Retinal pigment epithelial cell (primary cell): ENCODE measurements around the gene RBM22.
"Not testable (repeated sequence)": the region's sequence is repeated elsewhere in the genome, so short reads cannot be mapped to it uniquely, and the experiment has no call there.

Source experiments
- DNase-seq: peaks from one replicate; pipeline ENCODE4 v3.0.0-alpha.2; 2010; ENCODE audit warnings: low read depth
- H3K4me3 ChIP-seq: 2 replicates; pipeline ENCODE4 v1.5.1; 2011; ENCODE audit warnings: mild to moderate bottlenecking, low read length, control low read depth, moderate library complexity
- TF ChIP-seq, protein P1 (sequence below): conservative IDR thresholded peaks from 2 replicates; pipeline ENCODE4 v1.5.1; 2011; ENCODE audit warnings: low read depth, low read length, control low read depth, inconsistent platforms

Gene RBM22

DNA sequence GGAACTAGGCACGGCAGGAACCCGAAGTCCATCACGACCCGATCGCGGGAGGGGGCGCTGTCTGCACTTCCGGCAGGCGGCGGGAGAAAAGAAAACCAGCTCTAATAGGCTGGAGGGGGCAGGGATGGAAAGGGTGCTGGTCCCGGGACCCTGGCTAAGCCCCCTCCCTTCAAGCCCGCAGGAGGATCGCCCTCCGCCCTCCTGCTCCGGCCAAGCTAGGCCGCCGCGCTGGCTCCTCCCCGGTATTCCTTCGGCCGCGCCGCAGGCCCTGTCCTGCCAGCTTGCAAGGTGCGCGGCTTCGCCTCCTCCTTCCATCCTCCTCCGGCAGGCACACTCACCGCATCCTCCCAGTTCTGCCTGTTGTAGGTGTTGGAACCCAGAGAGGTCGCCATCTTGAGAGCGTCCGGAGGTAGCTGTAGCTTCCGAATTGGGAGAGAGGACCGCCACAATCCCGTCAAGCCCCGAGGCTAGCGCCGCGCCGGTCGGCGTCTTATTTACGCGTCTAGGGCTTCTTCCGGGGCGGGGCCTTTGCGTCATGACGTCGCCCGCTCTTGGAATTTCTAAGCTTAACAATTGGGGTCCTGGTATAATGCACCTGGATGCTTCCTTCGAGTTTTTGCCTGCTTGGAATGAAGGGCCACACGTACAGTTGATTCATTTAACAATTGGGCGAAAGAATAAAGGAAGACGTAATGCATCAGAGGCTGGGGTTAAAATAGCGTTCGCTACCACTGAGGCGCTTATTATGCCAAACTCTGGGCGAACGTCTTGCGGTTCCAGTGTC lies at the start of gene RBM22:
Gene RBM22, minus strand, starts transcription at position 469 of the 784 bp plus-strand sequence. Its CDS starts 77 bp downstream, at position 392.
- peak within 1 kb of the TSS; percentile 83 for H3K4me3 ChIP-seq
- DNase-seq, result peak; percentile 48
- TF ChIP-seq, protein P1, sequence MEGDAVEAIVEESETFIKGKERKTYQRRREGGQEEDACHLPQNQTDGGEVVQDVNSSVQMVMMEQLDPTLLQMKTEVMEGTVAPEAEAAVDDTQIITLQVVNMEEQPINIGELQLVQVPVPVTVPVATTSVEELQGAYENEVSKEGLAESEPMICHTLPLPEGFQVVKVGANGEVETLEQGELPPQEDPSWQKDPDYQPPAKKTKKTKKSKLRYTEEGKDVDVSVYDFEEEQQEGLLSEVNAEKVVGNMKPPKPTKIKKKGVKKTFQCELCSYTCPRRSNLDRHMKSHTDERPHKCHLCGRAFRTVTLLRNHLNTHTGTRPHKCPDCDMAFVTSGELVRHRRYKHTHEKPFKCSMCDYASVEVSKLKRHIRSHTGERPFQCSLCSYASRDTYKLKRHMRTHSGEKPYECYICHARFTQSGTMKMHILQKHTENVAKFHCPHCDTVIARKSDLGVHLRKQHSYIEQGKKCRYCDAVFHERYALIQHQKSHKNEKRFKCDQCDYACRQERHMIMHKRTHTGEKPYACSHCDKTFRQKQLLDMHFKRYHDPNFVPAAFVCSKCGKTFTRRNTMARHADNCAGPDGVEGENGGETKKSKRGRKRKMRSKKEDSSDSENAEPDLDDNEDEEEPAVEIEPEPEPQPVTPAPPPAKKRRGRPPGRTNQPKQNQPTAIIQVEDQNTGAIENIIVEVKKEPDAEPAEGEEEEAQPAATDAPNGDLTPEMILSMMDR, result peak; percentile 63

DNA sequence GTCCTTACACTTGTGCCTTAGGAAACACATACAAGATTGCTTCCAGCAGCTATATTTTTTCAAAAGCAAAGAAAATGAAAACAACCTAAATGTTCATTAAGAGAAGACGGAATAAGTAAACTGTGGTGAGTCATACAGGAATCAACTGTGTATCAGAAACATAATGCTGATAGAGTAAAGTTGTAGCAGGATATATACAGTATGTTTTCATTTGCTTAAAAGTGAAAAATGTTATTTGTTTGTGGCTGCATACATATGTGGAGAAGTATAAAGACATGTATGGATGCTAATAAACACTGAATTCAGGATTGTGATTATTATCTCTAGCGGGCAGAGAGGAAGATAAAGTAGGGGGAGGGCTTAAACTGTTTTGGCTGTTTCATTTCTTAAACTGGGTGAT lies 49.6 kb upstream of the RBM22 start:
- no peak overlapping the region for H3K4me3 ChIP-seq
- DNase-seq, result no peak
- TF ChIP-seq, protein P1, result no peak

DNA sequence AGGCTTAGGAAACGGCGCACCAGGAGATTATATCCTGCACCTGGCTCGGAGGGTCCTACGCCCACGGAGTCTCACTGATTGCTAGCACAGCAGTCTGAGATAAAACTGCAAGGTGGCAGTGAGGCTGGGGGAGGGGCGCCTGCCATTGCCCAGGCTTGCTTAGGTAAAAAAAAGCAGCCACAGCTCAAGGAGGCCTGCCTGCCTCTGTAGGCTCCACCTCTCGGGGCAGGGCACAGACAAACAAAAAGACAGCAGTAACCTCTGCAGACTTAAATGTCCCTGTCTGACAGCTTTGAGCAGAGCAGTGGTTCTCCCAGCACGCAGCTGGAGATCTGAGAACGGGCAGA lies 42.3 kb upstream of the RBM22 start:
- H3K4me3 ChIP-seq, DNase-seq: not testable (repeated sequence)

DNA sequence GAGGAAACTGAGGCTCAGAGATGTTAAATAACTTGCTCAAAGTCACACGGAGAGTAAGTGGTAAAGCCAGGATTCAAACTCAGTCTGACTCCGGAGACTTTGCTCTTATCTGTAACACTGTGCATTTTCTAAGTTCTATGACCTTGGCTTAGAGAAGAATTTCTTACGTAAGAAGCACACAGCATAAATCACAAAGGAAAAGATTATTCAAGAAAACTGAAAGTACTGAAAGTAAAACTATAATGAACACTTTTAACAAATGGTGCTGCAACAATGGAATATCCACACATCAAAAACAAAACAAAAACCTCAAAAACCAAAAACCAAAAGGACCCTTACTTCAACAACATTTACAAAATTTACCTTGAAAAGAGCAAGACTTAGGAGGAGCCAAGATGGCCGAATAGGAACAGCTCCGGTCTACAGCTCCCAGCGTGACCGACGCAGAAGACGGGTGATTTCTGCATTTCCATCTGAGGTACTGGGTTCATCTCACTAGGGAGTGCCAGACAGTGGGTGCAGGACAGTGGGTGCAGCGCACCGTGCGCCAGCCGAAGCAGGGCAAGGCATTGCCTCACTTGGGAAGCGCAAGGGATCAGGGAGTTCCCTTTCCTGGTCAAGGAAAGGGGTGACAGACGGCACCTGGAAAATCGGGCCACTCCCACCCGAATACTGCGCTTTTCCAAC lies 41.7 kb upstream of the RBM22 start:
- not testable (repeated sequence) for DNase-seq, H3K4me3 ChIP-seq

DNA sequence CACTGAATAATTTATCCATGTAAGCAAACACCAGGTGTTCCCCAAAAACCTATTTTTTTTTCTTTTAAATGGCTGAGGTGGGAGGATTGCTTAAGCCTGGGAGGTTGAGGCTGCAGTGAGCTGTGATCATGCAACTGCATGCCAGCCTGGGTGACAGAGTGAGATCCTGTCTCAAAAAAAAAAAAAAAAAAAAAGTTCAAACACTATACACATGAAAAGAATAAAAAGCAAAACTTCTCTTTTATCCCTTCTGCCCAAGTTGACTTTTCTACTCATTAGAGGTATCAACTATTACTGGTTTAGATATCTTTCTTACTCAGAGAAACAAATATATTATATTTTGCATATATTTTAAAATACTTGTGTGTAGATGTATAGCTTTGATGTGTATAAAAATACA lies 40.1 kb upstream of the RBM22 start:
- DNase-seq, result no peak
- TF ChIP-seq, protein P1, result no peak
- no peak overlapping the region for H3K4me3 ChIP-seq

DNA sequence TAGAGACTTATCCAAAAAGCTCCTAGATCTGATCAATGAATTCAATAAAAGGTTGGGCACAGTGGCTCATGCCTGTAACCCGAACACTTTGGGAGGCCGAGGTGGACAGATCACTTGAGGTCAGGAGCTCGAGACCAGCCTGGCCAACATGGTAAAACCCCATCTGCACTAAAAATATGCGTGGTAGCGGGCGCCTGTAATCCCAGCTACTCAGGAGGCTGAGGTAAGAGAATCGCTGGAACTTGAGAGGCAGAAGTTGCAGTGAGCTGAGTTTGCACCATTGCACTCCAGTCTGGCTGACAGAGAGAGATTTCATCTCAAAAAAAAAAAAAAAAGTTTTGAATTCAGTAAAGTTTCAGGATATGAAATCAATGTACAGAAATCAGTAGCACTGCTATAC lies 38.0 kb upstream of the RBM22 start:
- no peak overlapping the region for H3K4me3 ChIP-seq
- DNase-seq, result no peak
- TF ChIP-seq, protein P1, result no peak

DNA sequence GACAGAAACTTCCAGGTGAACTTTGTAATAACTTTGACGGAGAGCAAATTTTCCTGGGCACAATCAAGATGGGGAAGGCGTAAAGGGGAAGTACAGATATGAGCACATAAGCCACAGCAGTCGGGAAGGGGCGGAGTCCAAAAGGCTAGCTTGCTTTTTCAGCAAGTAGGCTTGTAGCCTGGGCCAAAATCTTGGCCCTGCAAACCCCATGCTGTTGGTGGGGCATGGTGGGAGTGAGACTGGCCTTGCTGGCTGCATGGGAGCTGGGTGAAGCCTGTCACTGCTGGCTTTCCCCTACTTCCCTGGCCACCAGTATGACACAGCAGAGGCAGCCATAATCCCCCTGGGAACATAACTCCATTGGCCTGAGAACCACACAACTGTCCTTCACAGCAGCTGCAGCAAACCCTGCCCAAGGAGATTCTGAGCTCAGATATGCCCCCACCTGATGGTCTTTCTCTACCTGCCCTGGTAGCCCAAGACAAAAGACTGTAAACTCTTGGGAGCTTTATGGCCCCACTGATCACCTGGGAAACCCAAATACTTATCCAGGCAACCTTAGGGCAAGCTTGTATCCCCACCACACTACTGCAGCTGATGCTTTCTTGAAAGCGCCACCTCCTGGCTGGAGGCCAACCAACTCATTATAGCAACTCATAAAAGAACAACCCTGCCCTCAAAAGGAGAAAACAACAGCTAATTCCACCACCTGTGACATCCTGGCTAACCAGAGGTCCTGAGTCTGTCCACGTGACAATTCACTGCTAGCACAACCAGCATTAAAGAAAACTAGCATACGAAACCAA lies 33.9 kb upstream of the RBM22 start:
- no peak overlapping the region for H3K4me3 ChIP-seq
- DNase-seq, result no peak
- TF ChIP-seq, protein P1, result no peak
